Kidney epithelial cell (primary cell): Measurements from ENCODE around the gene TAAR9. TPM values are rescaled to one million over a fixed set of nuclear protein-coding genes. Genes with fewer than 3 reads are reported as not detected.

Experiments
- DNase-seq: peaks from one replicate; pipeline ENCODE4 v3.0.0-alpha.2; 2010; ENCODE audit warnings: low read depth
- H3K27me3 ChIP-seq: 2 replicates; pipeline ENCODE4 v1.6.0; 2011; ENCODE audit warnings: low read length; ENCODE audit not compliant: control insufficient read depth, insufficient read depth
- H3K36me3 ChIP-seq: 2 replicates; pipeline ENCODE4 v1.5.1; 2011; ENCODE audit warnings: low read length; ENCODE audit not compliant: control insufficient read depth, insufficient read depth
- H3K4me3 ChIP-seq: 2 replicates; pipeline ENCODE4 v1.5.1; 2011; ENCODE audit warnings: low read depth, mild to moderate bottlenecking, control low read depth, low read length
- total RNA-seq: library from RNA; depleted of rRNA; stranded (reverse); fragments of >200 nt; gene quantifications from 2 replicates; pipeline ENCODE4 v1.2.3, GENCODE V29; 2015
- TF ChIP-seq, protein P1 (sequence below): IDR thresholded peaks from 2 replicates; pipeline ENCODE4 v1.5.1; 2011; ENCODE audit warnings: mild to moderate bottlenecking, moderate library complexity, low read length, control low read depth, inconsistent platforms; ENCODE audit not compliant: insufficient read depth, poor library complexity, severe bottlenecking

TAAR9 gene
- total RNA-seq, 1 donor from 2014 or later = not detected

DNA sequence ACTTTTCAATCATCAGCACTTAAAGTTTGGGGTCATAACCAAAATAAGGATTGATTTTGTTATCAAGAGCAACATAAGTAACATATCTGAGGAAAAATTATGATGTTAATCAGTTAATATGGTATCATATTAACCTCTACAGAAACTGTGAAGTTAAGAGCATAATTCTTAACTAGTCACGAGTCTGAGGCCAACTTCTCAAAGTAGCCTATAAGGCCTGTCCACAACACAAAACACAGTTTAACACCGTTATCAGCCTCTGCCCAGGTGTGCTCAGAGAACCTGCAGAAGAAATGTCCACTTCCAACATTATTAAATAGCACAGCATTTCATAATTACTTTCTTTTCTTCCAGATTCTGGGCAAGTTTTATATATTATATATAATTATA lies 26.3 kb upstream of the TAAR9 start:
- no peak for DNase-seq
- TF ChIP-seq, protein P1, sequence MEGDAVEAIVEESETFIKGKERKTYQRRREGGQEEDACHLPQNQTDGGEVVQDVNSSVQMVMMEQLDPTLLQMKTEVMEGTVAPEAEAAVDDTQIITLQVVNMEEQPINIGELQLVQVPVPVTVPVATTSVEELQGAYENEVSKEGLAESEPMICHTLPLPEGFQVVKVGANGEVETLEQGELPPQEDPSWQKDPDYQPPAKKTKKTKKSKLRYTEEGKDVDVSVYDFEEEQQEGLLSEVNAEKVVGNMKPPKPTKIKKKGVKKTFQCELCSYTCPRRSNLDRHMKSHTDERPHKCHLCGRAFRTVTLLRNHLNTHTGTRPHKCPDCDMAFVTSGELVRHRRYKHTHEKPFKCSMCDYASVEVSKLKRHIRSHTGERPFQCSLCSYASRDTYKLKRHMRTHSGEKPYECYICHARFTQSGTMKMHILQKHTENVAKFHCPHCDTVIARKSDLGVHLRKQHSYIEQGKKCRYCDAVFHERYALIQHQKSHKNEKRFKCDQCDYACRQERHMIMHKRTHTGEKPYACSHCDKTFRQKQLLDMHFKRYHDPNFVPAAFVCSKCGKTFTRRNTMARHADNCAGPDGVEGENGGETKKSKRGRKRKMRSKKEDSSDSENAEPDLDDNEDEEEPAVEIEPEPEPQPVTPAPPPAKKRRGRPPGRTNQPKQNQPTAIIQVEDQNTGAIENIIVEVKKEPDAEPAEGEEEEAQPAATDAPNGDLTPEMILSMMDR = no peak
- Histone ChIP-seq H3K27me3 (no peaks in the 10 kb centered on the region), H3K4me3 (peak overlapping the region; percentile 75), H3K36me3 (no peaks in the 10 kb centered on the region)

DNA sequence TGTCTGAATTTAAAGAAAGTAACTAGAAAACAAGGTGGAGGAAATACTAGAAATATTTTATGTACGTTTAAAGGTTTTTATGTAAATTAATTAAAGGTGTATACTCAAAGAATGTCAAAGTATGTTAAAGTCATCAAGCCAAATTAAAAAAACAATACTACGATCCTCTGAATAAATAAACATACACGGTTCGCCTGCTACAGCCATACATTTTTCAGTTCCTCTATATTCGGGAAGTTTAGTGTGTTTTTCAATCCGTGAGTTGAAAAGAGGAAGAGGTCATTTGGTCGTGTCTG lies 25.8 kb upstream of the TAAR9 start:
- TF ChIP-seq, protein P1 = no peak
- no peak for DNase-seq
- peak overlapping the region; percentile 75 for H3K4me3 ChIP-seq
- no peaks in the 10 kb centered on the region for H3K27me3 ChIP-seq
- no peaks in the 10 kb centered on the region for H3K36me3 ChIP-seq

DNA sequence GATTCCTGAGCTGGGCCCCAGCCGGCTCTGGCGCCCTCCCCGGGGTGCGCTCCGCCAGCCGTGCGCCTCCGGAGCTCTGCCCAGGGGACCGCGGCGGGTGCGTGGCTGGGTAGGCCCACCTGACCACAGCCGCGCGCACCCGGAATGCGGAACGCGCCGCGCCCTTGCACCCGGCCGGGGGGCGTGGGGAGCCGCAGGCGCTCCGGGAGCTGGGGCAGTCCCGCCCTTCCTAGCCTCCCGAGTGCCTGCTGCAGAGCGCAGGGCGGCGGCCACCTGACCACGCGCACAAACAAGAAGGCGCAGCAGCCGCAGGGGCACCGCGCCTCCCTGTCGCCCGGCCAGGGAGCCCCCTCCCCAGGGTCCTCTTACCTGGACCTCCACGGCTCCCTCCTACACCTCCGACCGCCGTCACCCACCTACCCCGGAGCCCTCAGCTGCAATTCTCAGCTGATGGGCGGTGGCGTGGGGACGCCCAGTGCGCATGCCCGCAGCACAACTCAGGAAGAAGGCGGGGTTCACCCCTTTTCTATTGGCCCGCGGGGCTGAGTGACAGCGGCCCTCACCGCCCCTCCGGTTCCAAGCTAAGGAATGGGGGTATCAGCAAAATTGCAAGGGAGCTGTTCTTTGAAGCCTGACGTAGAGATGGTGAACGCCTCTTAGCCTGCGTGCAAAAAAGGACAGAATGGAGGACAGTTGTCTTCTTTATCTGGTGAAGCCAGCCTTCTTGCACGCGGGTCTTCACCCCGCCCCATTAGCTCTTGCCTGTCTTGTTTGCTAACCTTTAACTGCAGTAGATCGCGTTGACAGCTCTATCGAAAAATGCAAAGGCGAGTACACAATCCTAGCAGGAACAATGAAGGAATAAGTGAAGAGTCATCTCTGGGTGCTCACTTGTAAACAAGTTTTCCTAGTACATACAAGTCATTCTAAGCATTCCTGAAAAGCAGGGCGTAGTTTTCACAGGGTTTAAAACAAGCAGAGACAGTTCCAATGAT lies 25.1 kb upstream of the TAAR9 start, which contains the start of gene STX7:
Gene STX7, minus strand, starts transcription at position 479 of the 995 bp plus-strand sequence. CDS start 9,586 bp downstream, outside the sequence.
- peak; percentile 53 for DNase-seq
- Histone ChIP-seq H3K36me3 (no peaks in the 10 kb centered on the region), H3K4me3 (peak within 1 kb of the TSS; percentile 75), H3K27me3 (no peaks in the 10 kb centered on the region)
- TF ChIP-seq, protein P1 = no peak

DNA sequence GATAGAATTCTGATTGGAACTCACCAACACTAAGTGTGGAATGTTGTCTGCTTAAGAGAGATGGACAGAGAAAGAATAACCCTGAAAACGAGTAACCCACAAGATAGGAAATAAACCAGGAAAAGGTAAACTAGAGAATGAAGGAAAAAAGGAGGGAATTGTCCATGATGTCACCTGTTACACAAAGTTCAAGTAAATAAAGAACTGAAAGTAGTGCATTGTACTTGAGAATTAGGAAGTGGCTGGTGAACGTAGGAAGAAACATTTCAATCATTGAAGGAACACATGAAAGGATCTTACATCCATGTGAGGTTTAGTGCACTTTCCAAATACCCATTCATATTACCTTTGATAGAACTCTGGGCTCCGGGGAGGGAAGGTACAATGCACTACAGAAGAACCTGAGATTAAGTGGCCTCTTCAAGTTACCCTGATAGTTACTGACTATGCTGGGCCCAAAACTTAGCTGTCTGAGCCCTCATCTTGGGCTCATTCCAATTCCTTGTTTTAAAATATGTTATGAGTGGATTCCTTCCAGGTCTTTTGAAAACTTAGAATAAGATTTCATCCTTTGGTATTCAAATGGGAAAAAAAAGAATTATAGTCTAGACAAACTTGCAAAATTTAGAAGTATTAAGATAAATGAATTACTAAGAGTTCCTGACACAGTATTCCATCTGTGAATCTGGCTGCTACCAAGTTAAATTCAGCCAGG lies 24.1 kb upstream of the TAAR9 start:
- DNase-seq = no peak
- Histone ChIP-seq H3K36me3 (no peaks in the 10 kb centered on the region), H3K4me3 (no peak overlapping the region), H3K27me3 (no peaks in the 10 kb centered on the region)
- TF ChIP-seq, protein P1 = no peak

DNA sequence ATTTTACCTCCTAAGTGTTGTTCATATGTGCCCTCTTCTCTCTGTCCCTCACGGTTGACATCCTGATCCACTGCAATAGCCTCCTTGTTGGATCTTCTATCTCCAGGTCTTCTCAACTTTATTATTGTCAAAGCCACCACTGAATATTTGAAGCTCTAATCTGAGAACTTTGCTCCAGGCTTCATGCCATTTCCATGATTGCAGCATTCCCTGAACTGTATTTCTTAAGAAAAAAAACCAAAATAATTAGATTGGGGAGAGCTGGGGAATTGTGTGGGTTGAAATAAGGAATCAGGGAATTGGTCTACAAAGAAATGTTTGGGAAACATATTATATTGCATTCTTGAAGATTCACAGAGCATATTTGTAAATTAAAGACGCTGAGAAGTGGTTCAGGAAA lies 22.7 kb upstream of the TAAR9 start:
- no peaks in the 10 kb centered on the region for H3K36me3 ChIP-seq

More for the DNA sequence above, 22.7 kb upstream of the TAAR9 start:
- TF ChIP-seq, protein P1 = no peak
- DNase-seq = no peak
- H3K27me3 ChIP-seq = no peaks in the 10 kb centered on the region
- H3K4me3 ChIP-seq = no peak overlapping the region
